PC-9 (cell line): Measurements from ENCODE around the gene ZYG11A. TPM values are rescaled to one million over a fixed set of nuclear protein-coding genes. Genes with fewer than 3 reads are reported as not detected.
"Not testable (repeated sequence)": the region's sequence is repeated elsewhere in the genome, so short reads cannot be mapped to it uniquely, and the experiment has no call there.

Experiments used
- BruUV-seq: library from RNA; stranded (reverse); fragments of 400-500 nt; replicated peaks from 2 replicates; lab custom pipeline; 2021; lab: Mats Ljungman, UMichigan
- CTCF ChIA-PET: fragments of 300-600 bp; sonication (Branson Sonifier 250); formaldehyde crosslinking; loops from one replicate; lab custom pipeline; 2022; ENCODE audit warnings: antibody characterized with exemption; lab: Charles Lee
- POLR2A ChIA-PET: fragments of 300-600 bp; sonication (Branson Sonifier 250); formaldehyde crosslinking; loops from one replicate; lab custom pipeline; 2022; ENCODE audit warnings: antibody characterized with exemption; ENCODE audit not compliant: unreplicated experiment; lab: Charles Lee
- DNase-seq, 2 experiments: peaks; one replicate each; pipeline versions ENCODE4 v3.0.0 to v3.0.0-alpha.2; 2015 to 2022; ENCODE audit warnings: mixed read lengths in 1 of 2
- H2AFZ ChIP-seq: fragments of 200-600 bp; sonication (generic); 2 replicates; pipeline ENCODE4 v1.8.1; 2017; ENCODE audit warnings: antibody characterized with exemption
- H3F3A ChIP-seq: fragments of 200-600 bp; sonication (generic); 2 replicates; pipeline ENCODE4 v1.8.1; 2017; ENCODE audit warnings: antibody characterized with exemption, mild to moderate bottlenecking, low read depth; ENCODE audit not compliant: insufficient read depth
- H3K27ac ChIP-seq: fragments of 200-600 bp; sonication (generic); 2 replicates; pipeline ENCODE4 v1.6.1; 2016; ENCODE audit warnings: mixed run types
- H3K27me3 ChIP-seq: fragments of 200-600 bp; sonication (generic); 2 replicates; pipeline ENCODE4 v1.6.1; 2016; ENCODE audit warnings: low read depth, mixed run types; ENCODE audit not compliant: insufficient read depth
- H3K36me3 ChIP-seq: fragments of 200-600 bp; sonication (generic); 2 replicates; pipeline ENCODE4 v1.6.1; 2016; ENCODE audit warnings: low read depth, mixed run types
- H3K4me1 ChIP-seq: fragments of 200-600 bp; sonication (generic); replicated peaks from 2 replicates; pipeline ENCODE4 v1.6.1; 2016; ENCODE audit warnings: mixed run types; ENCODE audit not compliant: insufficient read depth
- H3K4me2 ChIP-seq: fragments of 200-600 bp; sonication (generic); 2 replicates; pipeline ENCODE4 v1.6.1; 2017; ENCODE audit warnings: mixed run types
- H3K4me3 ChIP-seq: fragments of 200-600 bp; sonication (generic); 2 replicates; pipeline ENCODE4 v1.6.1; 2016; ENCODE audit warnings: mixed run types
- H3K79me2 ChIP-seq: fragments of 200-600 bp; sonication (generic); 2 replicates; pipeline ENCODE4 v1.6.1; 2017; ENCODE audit warnings: low read depth, mixed run types
- H3K9me2 ChIP-seq: fragments of 200-600 bp; sonication (generic); 2 replicates; pipeline ENCODE4 v1.8.1; 2017; ENCODE audit warnings: mild to moderate bottlenecking; ENCODE audit not compliant: insufficient read depth
- H3K9me3 ChIP-seq: fragments of 200-600 bp; sonication (generic); 2 replicates; pipeline ENCODE4 v1.8.1; 2016; ENCODE audit warnings: low read depth; ENCODE audit not compliant: insufficient read depth
- H4K20me1 ChIP-seq: fragments of 200-600 bp; sonication (generic); 2 replicates; pipeline ENCODE4 v1.8.1; 2017; ENCODE audit not compliant: insufficient read depth
- CTCF ChIP-seq: fragments of 200-600 bp; sonication (generic); conservative IDR thresholded peaks from 2 replicates; pipeline ENCODE4 v1.6.1; 2017; ENCODE audit warnings: mixed run types, antibody characterized with exemption, mild to moderate bottlenecking, moderate library complexity
- EZH2 ChIP-seq: fragments of 200-600 bp; sonication (generic); IDR thresholded peaks from 2 replicates; pipeline ENCODE4 v1.8.0; 2017; ENCODE audit warnings: antibody characterized with exemption, low read depth
- intact Hi-C: fragments of 100-400 bp; cut with micrococcal nuclease; formaldehyde crosslinking; loops from one replicate; pipeline ENCODE4 v1.10.0; 2022; ENCODE audit not compliant: unreplicated experiment
- total RNA-seq: library from RNA; stranded (reverse); gene quantifications from 2 replicates; pipeline ENCODE4 v1.2.3, GENCODE V29; 2021

ZYG11A gene
- total RNA-seq, 1 experiment from 2014 or later: 11.5 TPM

- ChIA-PET CTCF (no interaction called here), POLR2A (interaction anchor here (0.6 kb wide), 2 partner anchors 35 to 217 kb away, joined by 3 to 6 read pairs; no protein-coding TSS in a partner anchor)
- H3K9me3 ChIP-seq: no peaks in the 10 kb centered on the region
- no peak overlapping the region for H3K27ac ChIP-seq
- H4K20me1 ChIP-seq: no peaks in the 10 kb centered on the region
- H3K79me2 ChIP-seq: no peaks in the 10 kb centered on the region
- DNase-seq: no peak
- H3K4me1 ChIP-seq: no peaks in the 10 kb centered on the region
- H3K4me2 ChIP-seq: no peak overlapping the region
- no peaks in the 10 kb centered on the region; the same call in none of the 2 replicates for H3F3A ChIP-seq
- no peaks in the 10 kb centered on the region; the same call in 1 of the 2 replicates for H3K36me3 ChIP-seq
- H2AFZ ChIP-seq: no peak overlapping the region
- no TSS peak for BruUV-seq
- intact Hi-C loops: loop anchor here (5.0 kb wide), 1 partner anchor 124 kb away; no protein-coding TSS in a partner anchor
- H3K9me2 ChIP-seq: no peaks in the 10 kb centered on the region
- TF ChIP-seq EZH2 (no peak), CTCF (peak; percentile 55)
- H3K4me3 ChIP-seq: no peak overlapping the region
- H3K27me3 ChIP-seq: no peaks in the 10 kb centered on the region
Observed at GRCh38 chr1:52825868-52826267, 16.7 kb upstream of the ZYG11A start.

DNA sequence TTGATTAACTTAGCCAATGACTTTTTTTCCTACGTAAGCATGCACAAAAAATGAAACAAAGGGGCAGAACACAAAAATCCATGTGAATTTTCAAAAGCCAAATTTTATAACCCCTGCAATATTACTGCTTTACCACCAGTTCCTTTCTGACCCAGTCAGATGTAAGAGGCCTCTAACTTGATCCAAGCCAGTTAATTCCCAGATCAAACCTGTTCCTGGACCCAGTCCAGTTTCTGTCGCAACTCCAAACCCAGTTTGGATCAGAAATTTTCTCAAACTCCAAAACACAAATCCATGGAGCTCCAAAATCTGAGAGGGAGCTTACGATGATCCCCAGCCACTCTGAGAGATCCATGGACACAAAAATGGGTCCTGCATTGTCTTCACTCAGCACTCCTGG, 7.8 kb upstream of the ZYG11A start:
- no peaks in the 10 kb centered on the region for H3K9me3 ChIP-seq
- ChIA-PET POLR2A (interaction anchor here (0.6 kb wide), 1 partner anchor 252 kb away, joined by 3 read pairs; no protein-coding TSS in a partner anchor), CTCF (no interaction called here)
- peaks cover 16% of the 10 kb centered on the region for H3F3A ChIP-seq
- H4K20me1 ChIP-seq: no peaks in the 10 kb centered on the region; the same call in 1 of the 2 replicates
- BruUV-seq: no TSS peak
- no peaks in the 10 kb centered on the region for H3K27me3 ChIP-seq
- no peaks in the 10 kb centered on the region for H3K79me2 ChIP-seq
- H2AFZ ChIP-seq: no peak overlapping the region
- no peak for DNase-seq
- intact Hi-C loops: no loop called here
- H3K27ac ChIP-seq: no peak overlapping the region
- no peaks in the 10 kb centered on the region for H3K9me2 ChIP-seq
- TF ChIP-seq EZH2 (no peak), CTCF (no peak)
- H3K4me1 ChIP-seq: peaks cover 6% of the 10 kb centered on the region
- H3K4me3 ChIP-seq: no peak overlapping the region
- H3K36me3 ChIP-seq: no peaks in the 10 kb centered on the region
- H3K4me2 ChIP-seq: no peak overlapping the region

DNA sequence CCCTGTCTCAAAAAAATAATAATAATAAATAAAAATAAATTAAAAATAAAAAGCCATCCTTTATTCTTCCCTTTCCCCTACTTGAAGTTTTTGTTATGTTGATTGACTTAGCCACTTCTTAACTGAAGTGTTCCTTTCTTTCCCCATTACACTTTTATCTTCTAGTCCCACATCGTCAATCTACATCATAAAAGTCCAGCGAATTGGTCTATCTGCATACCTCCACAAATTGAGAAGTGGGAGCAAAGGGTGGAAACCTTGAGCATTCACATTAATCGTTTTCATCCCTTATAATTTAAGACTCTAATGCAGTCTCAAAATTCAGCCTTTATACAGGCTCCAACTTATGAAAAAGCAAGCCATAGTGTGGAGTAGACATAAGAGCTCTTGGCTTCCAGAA, 6.5 kb upstream of the ZYG11A start:
- H3K27ac ChIP-seq: no peak overlapping the region
- H2AFZ ChIP-seq: no peak overlapping the region
- no peaks in the 10 kb centered on the region for H3K36me3 ChIP-seq
- intact Hi-C loops: no loop called here
- CTCF ChIA-PET: no interaction called here
- TF ChIP-seq CTCF (no peak), EZH2 (no peak)
- H3K4me3 ChIP-seq: no peak overlapping the region
- H3K27me3 ChIP-seq: no peaks in the 10 kb centered on the region
- no peaks in the 10 kb centered on the region; the same call in 1 of the 2 replicates for H4K20me1 ChIP-seq
- no peaks in the 10 kb centered on the region for H3K79me2 ChIP-seq
- H3K4me1 ChIP-seq: peaks cover 6% of the 10 kb centered on the region
- H3K9me3 ChIP-seq: no peaks in the 10 kb centered on the region
- H3F3A ChIP-seq: peaks cover 16% of the 10 kb centered on the region
- DNase-seq: no peak
- POLR2A ChIA-PET: no interaction called here
- H3K9me2 ChIP-seq: no peaks in the 10 kb centered on the region
- BruUV-seq: no TSS peak
- no peak overlapping the region for H3K4me2 ChIP-seq

DNA sequence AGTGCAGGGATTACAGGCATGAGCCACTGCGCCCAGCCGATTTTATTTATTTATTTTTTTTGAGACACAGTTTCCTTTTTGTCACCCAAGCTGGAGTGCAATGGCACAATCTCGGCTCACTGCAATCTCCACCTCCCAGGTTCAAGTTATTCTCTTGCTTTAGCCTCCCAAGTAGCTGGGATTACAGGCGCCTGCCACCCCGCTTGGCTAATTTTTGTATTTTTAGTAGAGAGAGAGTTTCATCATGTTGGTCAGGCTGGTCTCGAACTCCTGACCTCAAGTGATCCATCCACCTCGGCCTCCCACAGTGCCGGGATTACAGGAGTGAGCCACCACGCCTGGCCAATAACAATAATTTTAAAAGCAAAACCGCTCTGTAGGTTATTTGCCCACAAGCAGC, 3.4 kb upstream of the ZYG11A start:
- CTCF ChIA-PET, H3K27me3 ChIP-seq, H3K36me3 ChIP-seq, H3K9me3 ChIP-seq, H3K4me2 ChIP-seq, intact Hi-C loops, H3K27ac ChIP-seq, H4K20me1 ChIP-seq, H3K9me2 ChIP-seq, H3F3A ChIP-seq, DNase-seq, H3K4me3 ChIP-seq, BruUV-seq, POLR2A ChIA-PET, H2AFZ ChIP-seq: not testable (repeated sequence)
- Histone ChIP-seq H3K4me1 (peaks cover 12% of the 10 kb centered on the region), H3K79me2 (peaks cover 13% of the 10 kb centered on the region)

DNA sequence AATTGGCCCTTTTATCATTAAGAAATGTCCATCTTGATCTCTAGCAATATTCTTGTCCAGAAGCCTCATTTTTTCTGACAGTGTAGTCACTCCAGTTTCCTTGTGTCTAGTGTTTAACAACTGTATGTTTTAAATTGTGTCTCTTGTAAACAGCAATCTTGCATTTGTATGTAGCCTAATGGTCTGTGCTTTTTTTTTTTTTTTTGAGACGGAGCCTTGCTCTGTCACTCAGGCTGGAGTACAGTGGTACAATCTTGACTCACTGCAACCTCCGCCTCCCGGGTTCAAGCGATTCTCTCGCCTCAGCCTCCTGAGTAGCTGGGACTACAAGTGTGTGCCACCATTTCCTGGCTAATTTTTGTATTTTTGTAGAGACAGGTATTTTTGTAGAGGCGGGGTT, 2.6 kb downstream of the ZYG11A start:
- intact Hi-C loops: loop anchor here (10.0 kb wide), 1 partner anchor 340 kb away; no protein-coding TSS in a partner anchor
- H3K27ac ChIP-seq, BruUV-seq, H3K36me3 ChIP-seq, POLR2A ChIA-PET, H3K9me3 ChIP-seq, H3K4me3 ChIP-seq, H3K4me2 ChIP-seq, H4K20me1 ChIP-seq, H3F3A ChIP-seq, H3K27me3 ChIP-seq, H3K9me2 ChIP-seq, H2AFZ ChIP-seq, DNase-seq: not testable (repeated sequence)
- H3K4me1 ChIP-seq: peaks cover 19% of the 10 kb centered on the region
- CTCF ChIA-PET: interaction anchor here (0.6 kb wide), 1 partner anchor 8 kb away, joined by 7 read pairs; no protein-coding TSS in a partner anchor
- peaks cover 49% of the 10 kb centered on the region for H3K79me2 ChIP-seq
